ENCODE measurements around the gene TM4SF20. TPM values are rescaled to one million over a fixed set of nuclear protein-coding genes. Genes with fewer than 3 reads are reported as not detected.
"Not testable (repeated sequence)": the region's sequence is repeated elsewhere in the genome, so short reads cannot be mapped to it uniquely, and the experiment has no call there.

The TM4SF20 gene
- total RNA-seq, 1 donor from 2014 or later: not detected

- intact Hi-C loops (cut with DNase I): no loop called here
- no peak for ATAC-seq
- no peak for DNase-seq (ENCODE audit: low spot score)
Measured at GRCh38 chr2:227376656-227377396, 2.3 kb downstream of the TM4SF20 start.

- intact Hi-C loops (cut with DNase I): no loop called here
- ATAC-seq: peak; percentile 22
- no peak for DNase-seq (ENCODE audit: low spot score)
Measured at GRCh38 chr2:227374158-227374557, 4.9 kb downstream of the TM4SF20 start.

GRCh38 chr2:227373389-227373788 lies 5.7 kb downstream of the TM4SF20 start:
- DNase-seq (ENCODE audit: low spot score) (no peak), ATAC-seq (no peak)
- intact Hi-C loops (cut with DNase I): no loop called here

- ATAC-seq: peak; percentile 83
- no peak for DNase-seq (ENCODE audit: low spot score)
Measured at GRCh38 chr2:227370791-227371312, 8.3 kb downstream of the TM4SF20 start.

GRCh38 chr2:227370092-227370491 lies 9.0 kb downstream of the TM4SF20 start:
- no peak for DNase-seq (ENCODE audit: low spot score)
- no peak for ATAC-seq
- intact Hi-C loops (cut with DNase I): no loop called here

More at GRCh38 chr2:227370791-227371312, 8.3 kb downstream of the TM4SF20 start:
- intact Hi-C loops (cut with DNase I): no loop called here

- no peak for DNase-seq (ENCODE audit: low spot score)
- intact Hi-C loops (cut with DNase I): no loop called here
- no peak for ATAC-seq
Measured at GRCh38 chr2:227368574-227368973, 10.5 kb downstream of the TM4SF20 start.

- ATAC-seq (no peak), DNase-seq (ENCODE audit: low spot score) (no peak)
- intact Hi-C loops (cut with DNase I): no loop called here
Measured at GRCh38 chr2:227367427-227367795, 11.7 kb downstream of the TM4SF20 start.

GRCh38 chr2:227366769-227367426 lies 12.2 kb downstream of the TM4SF20 start:
- intact Hi-C loops (cut with DNase I): no loop called here
- DNase-seq (ENCODE audit: low spot score) (no peak), ATAC-seq (peak; percentile 54)

- DNase-seq (ENCODE audit: low spot score) (no peak), ATAC-seq (no peak)
- intact Hi-C loops (cut with DNase I): no loop called here
Measured at GRCh38 chr2:227365833-227366232, 13.3 kb downstream of the TM4SF20 start.

- intact Hi-C loops (cut with DNase I); ATAC-seq; DNase-seq (ENCODE audit: low spot score): not testable (repeated sequence)
Measured at GRCh38 chr2:227364585-227365263, 14.4 kb downstream of the TM4SF20 start.

- intact Hi-C loops (cut with DNase I): no loop called here
- DNase-seq (ENCODE audit: low spot score) (no peak), ATAC-seq (no peak)
Measured at GRCh38 chr2:227363756-227364155, 15.3 kb downstream of the TM4SF20 start.

GRCh38 chr2:227360351-227360750 lies 18.8 kb downstream of the TM4SF20 start:
- ATAC-seq: no peak
- intact Hi-C loops (cut with DNase I): no loop called here
- DNase-seq (ENCODE audit: low spot score): no peak

GRCh38 chr2:227351639-227352038 lies 27.5 kb downstream of the TM4SF20 start:
- intact Hi-C loops (cut with DNase I): no loop called here
- ATAC-seq (no peak), DNase-seq (ENCODE audit: low spot score) (no peak)

- no peak for DNase-seq (ENCODE audit: low spot score)
- intact Hi-C loops (cut with DNase I): no loop called here
- ATAC-seq: no peak
Measured at GRCh38 chr2:227349989-227350612, 29.0 kb downstream of the TM4SF20 start.

GRCh38 chr2:227348324-227348723 lies 30.8 kb downstream of the TM4SF20 start:
- ATAC-seq (no peak), DNase-seq (ENCODE audit: low spot score) (no peak)
- intact Hi-C loops (cut with DNase I): no loop called here

- ATAC-seq (no peak), DNase-seq (ENCODE audit: low spot score) (no peak)
- intact Hi-C loops (cut with DNase I): no loop called here
Measured at GRCh38 chr2:227347117-227347516, 32.0 kb downstream of the TM4SF20 start.

GRCh38 chr2:227344231-227344630 lies 34.9 kb downstream of the TM4SF20 start:
- ATAC-seq (no peak), DNase-seq (ENCODE audit: low spot score) (no peak)
- intact Hi-C loops (cut with DNase I): no loop called here

- ATAC-seq (no peak), DNase-seq (ENCODE audit: low spot score) (no peak)
- intact Hi-C loops (cut with DNase I): no loop called here
Measured at GRCh38 chr2:227341553-227341952, 37.6 kb downstream of the TM4SF20 start.

GRCh38 chr2:227340106-227340505 lies 39.0 kb downstream of the TM4SF20 start:
- intact Hi-C loops (cut with DNase I): no loop called here
- DNase-seq (ENCODE audit: low spot score) (no peak), ATAC-seq (no peak)

Data from sciatic nerve (tissue), 2 donors.